ENCODE data around the gene APOB.

- no peak for TF ChIP-seq CTCF (IDR thresholded peaks at IDR 0.05)
- no peak for TF ChIP-seq MAZ (IDR thresholded peaks at IDR 0.05; ENCODE audit: borderline replicate concordance, low read depth, low read length)
- TF ChIP-seq EP300 (IDR thresholded peaks at IDR 0.05) = no peak
- TF ChIP-seq BHLHE40 (IDR thresholded peaks at IDR 0.05; ENCODE audit: low read depth, low read length) = no peak
- no peak for TF ChIP-seq RAD21 (conservative IDR thresholded peaks at IDR 0.05 in 1 of 2, IDR thresholded peaks at IDR 0.05 in 1 of 2)
- TF ChIP-seq FOXS1 (CRISPR knock-in tag; IDR thresholded peaks at IDR 0.05) = no peak
- no peak for TF ChIP-seq POLR2A (IDR thresholded peaks at IDR 0.05; ENCODE audit: low read length)
- TF ChIP-seq, protein P1, sequence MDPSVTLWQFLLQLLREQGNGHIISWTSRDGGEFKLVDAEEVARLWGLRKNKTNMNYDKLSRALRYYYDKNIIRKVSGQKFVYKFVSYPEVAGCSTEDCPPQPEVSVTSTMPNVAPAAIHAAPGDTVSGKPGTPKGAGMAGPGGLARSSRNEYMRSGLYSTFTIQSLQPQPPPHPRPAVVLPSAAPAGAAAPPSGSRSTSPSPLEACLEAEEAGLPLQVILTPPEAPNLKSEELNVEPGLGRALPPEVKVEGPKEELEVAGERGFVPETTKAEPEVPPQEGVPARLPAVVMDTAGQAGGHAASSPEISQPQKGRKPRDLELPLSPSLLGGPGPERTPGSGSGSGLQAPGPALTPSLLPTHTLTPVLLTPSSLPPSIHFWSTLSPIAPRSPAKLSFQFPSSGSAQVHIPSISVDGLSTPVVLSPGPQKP (IDR thresholded peaks at IDR 0.05; ENCODE audit: low read depth, low read length) = no peak
- no peak for TF ChIP-seq JUN (IDR thresholded peaks at IDR 0.05)
- TF ChIP-seq GATA3 (IDR thresholded peaks at IDR 0.05; ENCODE audit: borderline replicate concordance) = no peak
Observed at GRCh38 chr2:21002814-21003192, 41.1 kb downstream of the APOB start.

All from A549 (cell line).